Measurements from ENCODE around the gene WDFY3.
"Not testable (repeated sequence)": the region's sequence is repeated elsewhere in the genome, so short reads cannot be mapped to it uniquely, and the experiment has no call there.

The WDFY3 gene

GRCh38 chr4:84852081-84852480, 114.4 kb downstream of the WDFY3 start:
- peak; percentile 32 for DNase-seq (ENCODE audit: low read depth)

DNA sequence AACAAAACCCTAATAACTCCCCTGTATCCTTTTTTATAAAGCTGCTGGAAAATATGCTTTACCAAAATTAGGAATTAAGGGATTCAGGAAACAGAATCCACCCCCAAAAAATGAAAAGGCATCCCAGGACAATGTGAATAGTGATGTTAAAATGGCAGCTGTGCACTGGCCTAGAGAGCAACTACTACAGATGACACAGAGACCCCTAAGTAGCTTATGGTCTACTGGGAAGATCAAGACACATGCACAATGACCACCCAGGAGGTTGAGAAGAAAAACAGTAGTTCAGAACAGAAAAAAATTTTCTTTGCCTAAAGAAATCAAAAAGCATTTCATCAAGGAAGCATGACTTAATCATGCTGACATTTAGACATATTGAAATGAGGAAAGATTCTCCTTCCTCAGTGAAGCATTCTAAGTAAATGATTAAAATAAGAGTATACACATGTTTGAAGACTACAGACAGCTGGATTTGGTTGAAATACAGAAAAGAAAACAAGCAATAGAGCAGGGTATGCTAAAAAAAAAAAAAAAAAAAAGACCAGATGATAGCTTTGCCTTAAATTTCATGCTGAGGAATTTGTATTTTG, 117.3 kb downstream of the WDFY3 start:
- no peak for DNase-seq (ENCODE audit: low read depth)

GRCh38 chr4:84848432-84848831, 118.1 kb downstream of the WDFY3 start:
- DNase-seq (ENCODE audit: low read depth), result no peak

DNA sequence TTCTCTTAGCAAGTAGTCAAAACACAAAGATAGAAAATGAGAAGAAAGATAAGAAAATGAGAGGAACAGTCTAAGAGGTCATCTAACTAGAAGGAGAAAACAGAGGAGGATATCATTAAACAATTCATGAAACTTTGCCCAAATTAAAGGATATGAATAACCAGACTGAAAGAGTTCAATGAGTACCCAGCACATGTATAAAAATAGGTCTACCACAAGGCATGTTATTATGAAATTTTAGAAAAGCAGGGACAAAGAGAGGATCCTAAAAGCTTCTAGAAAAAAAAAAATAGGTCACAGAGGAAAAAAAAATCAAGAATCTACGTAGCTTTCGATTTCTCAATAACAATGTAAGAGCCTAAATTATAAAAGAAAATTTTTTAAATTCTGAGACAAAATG, 118.5 kb downstream of the WDFY3 start:
- DNase-seq (ENCODE audit: low read depth), result no peak

GRCh38 chr4:84846985-84847384, 119.5 kb downstream of the WDFY3 start:
- DNase-seq (ENCODE audit: low read depth), result no peak

GRCh38 chr4:84841435-84841834, 125.1 kb downstream of the WDFY3 start:
- DNase-seq (ENCODE audit: low read depth), result no peak

DNA sequence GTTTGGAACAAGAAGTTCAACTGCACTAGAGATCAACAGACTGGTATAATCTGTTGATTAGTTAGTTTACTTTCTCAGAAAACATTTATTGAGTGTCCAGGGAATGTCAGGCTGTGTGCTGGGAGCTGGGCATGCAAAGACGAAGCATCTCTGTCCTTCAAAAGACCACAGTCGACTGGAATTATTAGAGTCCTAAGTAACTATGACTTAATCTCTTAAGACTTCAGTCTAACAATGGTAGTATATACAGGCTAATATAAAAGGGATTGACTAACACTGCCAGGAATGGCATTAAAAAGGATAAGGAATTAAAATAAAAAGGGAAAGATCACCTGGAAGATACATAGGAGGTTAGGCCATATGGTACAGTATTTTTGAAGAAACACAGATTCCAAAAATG, 128.7 kb downstream of the WDFY3 start:
- no peak for DNase-seq (ENCODE audit: low read depth)

DNA sequence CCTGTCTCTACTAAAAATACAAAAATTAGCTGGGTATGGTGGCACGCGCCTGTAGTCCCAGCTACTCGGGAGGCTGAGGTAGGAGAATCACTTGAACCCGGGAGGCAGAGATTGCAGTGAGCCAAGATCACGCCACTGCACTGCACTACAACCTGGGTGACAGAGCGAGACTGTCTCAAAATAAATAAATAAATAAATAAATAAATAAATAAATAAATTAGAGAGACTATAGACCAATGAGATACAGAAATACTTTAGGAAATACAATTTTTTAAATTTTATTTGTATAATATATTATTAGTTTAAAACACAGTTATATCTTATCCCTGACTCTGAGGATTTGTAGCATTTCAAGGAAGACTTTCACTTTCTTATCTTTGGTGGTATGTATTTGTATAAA, 136.9 kb downstream of the WDFY3 start:
- not testable (repeated sequence) for DNase-seq (ENCODE audit: low read depth)

DNA sequence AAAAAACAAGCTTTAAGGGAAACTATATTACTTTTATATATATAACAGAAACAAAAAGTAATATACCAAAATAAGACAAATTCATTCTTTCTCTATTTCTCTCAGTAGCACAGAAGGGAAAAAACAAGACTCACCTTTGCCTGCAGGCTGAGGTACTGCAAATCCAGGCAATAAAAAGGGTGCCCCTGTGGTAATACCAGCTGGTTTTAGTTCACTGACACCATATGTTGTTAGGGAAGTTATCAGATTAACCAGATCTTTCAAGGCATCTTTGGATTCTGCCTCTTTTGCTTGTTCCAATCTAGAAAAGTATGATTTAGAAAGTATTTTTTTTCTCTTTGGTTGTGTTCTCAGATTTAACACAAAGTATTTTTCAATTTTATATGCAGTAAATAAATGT, 139.8 kb downstream of the WDFY3 start:
- DNase-seq (ENCODE audit: low read depth), result no peak

GRCh38 chr4:84825701-84826341, 140.7 kb downstream of the WDFY3 start:
- DNase-seq (ENCODE audit: low read depth), result no peak

DNA sequence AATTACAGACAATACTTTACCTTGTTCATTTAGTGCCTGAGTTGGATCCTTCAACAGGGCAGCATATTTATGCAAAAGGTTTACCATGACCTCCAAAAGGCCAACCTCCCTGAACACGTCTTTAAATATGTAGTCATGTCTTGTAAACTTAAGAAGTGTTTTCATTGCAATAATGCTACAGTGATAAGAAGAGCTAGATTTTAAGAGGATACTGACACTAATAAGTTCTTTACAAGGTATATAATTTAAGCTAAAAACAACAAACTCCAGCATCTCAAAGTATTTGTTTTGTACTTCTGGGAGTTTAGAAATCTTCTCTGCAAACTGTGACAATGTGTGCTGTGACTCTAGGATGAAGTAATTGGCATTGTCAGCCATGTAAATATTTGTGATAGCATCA, 145.4 kb downstream of the WDFY3 start:
- DNase-seq (ENCODE audit: low read depth), result no peak

GRCh38 chr4:84814094-84814750, 152.3 kb downstream of the WDFY3 start:
- DNase-seq (ENCODE audit: low read depth), result peak; percentile 90

GRCh38 chr4:84809946-84810345, 156.5 kb downstream of the WDFY3 start:
- no peak for DNase-seq (ENCODE audit: low read depth)

DNA sequence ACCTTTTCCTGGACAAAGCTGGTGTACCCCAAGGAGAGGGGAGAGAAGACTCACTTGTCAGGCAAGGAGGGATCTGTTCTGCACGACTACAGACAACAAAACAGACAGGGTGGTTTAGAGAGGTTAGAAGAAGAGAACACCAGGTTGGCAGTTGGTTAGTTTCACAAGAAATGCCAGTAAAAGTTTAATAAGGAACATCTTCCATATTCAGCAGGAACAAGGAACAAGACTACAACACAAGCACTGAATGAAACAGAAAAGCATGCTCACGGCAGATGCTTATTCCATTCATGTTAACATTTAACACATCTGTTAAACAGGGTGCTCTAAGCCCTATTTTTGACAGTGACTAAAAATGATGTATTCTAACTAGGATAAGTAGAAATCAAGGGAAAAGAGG, 158.2 kb downstream of the WDFY3 start:
- DNase-seq (ENCODE audit: low read depth), result no peak

GRCh38 chr4:84806541-84806940, 159.9 kb downstream of the WDFY3 start:
- not testable (repeated sequence) for DNase-seq (ENCODE audit: low read depth)

DNA sequence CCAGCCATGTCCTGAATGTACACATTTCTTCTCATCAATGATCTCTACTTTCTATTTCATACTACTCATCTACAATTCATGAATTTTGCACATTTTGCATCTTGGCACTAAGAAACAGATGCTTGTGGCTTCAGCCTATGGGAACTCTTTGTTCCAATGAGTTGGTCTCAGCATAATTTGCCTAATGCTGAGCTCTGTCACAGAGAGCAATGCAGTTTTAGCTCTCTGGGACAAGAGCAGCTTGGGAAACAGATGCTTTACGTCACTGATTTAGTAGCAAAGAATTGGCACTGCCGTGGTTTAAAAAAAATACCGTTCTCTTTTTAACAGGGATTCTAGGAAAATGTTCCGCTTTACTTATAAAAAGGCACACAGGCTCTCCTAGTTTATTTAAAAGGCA, 162.4 kb downstream of the WDFY3 start:
- DNase-seq (ENCODE audit: low read depth), result peak; percentile 26

GRCh38 chr4:84803720-84804119, 162.8 kb downstream of the WDFY3 start:
- peak; percentile 54 for DNase-seq (ENCODE audit: low read depth)

GRCh38 chr4:84803116-84803515, 163.4 kb downstream of the WDFY3 start:
- DNase-seq (ENCODE audit: low read depth), result no peak

GRCh38 chr4:84800256-84800655, 166.2 kb downstream of the WDFY3 start:
- DNase-seq (ENCODE audit: low read depth), result peak; percentile 79

DNA sequence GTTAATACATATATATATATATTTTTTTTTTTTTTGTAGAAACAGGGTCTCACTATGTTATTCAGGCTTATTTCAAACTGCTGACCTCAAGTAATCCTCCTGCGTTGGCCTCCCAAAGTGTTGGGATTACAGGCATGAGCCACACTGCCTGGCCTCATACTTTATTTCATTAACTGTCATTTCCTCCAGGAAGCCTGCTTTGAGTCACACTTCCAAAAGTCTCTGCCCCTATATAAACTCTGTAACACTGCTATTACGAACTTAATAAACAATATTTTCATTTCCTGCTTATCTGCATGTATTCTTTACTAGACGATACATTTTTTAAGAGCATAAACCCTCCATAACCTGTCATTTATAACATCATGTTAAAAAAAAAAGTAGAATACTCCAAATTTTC, 167.2 kb downstream of the WDFY3 start:
- peak; percentile 29 for DNase-seq (ENCODE audit: low read depth)

GRCh38 chr4:84796394-84796793, 170.1 kb downstream of the WDFY3 start:
- no peak for DNase-seq (ENCODE audit: low read depth)

DNA sequence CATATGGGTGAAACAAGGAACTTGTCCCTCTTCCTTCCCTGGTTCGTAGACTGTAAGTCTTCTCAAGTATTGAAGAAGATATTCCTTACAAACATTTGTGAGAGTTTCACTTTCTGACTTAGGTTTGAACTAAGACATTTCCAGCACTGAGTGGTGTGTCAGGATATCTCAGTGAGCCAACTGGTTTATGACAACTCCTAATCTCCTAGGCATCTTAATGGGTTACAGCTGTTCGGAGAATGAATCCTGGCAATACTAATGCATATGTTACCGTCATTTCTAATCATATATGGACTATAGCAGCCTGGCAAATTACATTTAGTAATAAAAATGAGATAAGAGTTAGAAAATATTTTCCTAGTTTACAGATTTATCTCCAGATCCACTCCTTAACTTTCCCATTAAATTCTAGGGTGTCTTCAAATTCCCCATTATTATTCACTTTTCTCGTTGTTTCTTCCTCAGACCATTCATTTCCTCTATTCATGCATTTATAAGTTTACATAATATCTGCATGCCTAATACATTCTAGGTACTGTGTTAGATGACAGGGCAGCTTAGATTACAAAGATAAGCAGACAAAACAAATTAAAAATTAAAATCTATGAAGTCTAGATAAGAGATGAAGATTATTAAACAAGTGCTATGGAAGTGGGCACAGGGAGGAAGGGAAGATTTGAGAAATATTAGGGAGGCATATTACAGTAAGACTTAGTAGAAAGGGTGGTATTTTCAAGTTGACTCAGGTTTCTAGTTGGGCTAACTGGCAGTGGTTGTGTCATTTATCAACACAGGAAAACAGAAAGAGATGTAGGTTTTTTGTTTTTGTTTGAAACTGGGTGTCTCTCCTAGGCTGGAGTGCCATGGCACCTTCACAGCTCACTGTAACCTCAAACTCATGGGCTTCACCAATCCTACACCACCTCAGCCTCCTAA, 173.9 kb downstream of the WDFY3 start:
- no peak for DNase-seq (ENCODE audit: low read depth)

Data from ELR (cell line).